Glomerular visceral epithelial cell (primary cell): ENCODE data around the gene EXOSC6.
"Not testable (repeated sequence)": the region's sequence is repeated elsewhere in the genome, so short reads cannot be mapped to it uniquely, and the experiment has no call there.

ENCODE experiments used
- DNase-seq: peaks from one replicate; pipeline ENCODE4 v3.0.0-alpha.2; 2016; ENCODE audit errors: extremely low spot score

Gene EXOSC6

DNA sequence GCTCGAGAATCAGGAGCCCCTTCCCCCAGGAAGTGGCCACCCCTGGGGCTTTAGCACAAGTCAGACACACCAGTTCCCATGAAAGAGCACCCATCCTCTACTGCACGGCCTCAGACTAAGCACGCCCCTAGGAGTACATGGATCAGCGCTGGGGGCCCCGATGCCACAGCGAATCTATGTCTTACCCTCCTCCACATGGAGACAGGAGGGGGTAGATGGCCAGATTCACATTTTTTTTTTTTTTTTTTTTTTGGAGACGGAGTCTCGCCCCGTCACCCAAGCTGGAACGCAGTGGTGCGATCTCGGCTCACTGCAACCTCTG, 3.2 kb upstream of the EXOSC6 start:
- DNase-seq, result no peak

DNA sequence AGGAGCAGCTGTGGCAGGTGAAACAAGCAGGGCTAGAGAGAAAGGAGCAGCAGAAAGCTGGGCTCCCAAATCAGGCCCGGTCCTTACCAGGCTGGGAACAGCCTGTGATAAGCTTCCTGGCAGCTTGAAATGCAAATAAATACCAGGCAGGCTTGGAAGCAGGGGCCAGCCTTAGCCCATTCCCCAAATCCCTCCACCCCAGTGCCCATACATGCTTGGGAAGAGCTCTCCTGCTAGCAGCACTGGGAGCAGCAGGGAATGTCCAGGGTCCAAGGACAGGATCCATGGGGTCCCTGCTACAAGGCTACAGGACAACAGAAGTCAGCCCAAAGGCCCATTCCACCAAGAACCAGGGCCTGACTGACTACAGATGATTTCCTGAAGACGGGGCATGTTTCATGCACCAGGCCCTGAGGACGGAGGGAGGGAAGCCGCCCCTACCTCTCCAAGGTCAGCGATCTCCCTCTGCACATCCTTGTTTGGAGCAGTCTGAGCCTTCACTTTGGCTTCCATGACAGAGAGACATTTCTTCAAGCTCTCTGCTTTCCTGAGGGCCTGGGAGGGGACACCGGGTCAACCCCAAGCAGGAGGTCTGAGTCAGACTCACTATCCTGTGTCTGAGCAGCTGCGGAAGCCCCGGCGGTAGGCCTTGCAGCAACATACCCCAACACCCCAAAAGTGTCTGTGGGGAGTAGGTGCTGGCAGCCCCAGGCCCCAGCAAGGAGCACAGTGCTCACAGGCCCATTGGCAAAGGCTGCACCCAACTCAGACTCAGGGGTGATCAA, 2.6 kb upstream of the EXOSC6 start:
- DNase-seq, result no peak

GRCh38 chr16:70253291-70254106, 1.8 kb upstream of the EXOSC6 start:
- DNase-seq, result peak; percentile 43

DNA sequence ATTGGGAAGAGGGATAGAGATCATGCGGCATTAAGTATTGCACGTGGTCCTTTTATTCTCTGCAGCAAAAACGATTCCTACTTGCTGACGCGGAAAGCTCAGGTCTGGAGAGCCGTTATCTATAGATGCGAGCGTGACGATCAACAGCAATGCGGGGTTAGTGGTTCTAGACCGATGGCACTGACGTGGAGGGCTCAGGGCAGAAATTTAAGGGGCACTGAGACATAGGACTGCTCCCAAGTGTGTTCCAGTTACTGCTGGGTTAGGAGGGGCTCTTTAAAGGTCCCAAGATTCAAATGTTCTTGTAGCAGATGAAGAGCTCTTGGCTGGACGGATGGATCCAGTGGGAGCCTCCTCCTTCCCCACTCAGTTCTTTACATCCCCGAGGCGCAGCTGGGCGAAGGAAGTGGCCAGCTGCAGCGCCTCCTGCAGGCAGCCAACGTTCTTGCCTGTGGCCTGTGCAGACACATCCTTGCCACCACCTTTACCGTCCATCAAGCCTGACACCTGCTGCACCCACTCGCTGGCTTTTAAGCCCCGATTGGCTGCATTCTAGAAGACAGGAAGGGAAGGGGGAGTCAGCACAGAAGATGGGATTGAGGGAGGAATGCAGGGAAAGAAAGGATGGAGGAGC, 732 bp upstream of the EXOSC6 start:
- no peak for DNase-seq

GRCh38 chr16:70250748-70251628, 752 bp downstream of the EXOSC6 start:
- DNase-seq, result peak; percentile 42

DNA sequence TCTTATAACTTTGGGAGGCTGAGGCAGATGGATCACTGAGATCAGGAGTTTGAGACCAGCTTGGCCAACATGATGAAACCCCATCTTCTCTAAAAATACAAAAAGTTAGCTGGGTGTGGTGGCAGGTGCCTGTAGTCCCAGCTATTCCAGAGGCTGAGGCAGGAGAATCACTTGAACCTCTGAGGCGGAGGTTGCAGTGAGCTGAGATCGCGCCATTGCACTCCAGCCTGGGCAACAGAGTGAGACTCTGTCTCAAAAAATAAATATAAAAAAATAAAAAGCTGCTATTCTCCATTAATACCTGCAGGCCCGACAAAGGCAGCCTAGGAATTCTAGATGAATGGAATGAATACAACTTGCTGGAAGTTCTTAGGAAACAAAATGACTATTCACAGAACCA, 2.0 kb downstream of the EXOSC6 start:
- not testable (repeated sequence) for DNase-seq

DNA sequence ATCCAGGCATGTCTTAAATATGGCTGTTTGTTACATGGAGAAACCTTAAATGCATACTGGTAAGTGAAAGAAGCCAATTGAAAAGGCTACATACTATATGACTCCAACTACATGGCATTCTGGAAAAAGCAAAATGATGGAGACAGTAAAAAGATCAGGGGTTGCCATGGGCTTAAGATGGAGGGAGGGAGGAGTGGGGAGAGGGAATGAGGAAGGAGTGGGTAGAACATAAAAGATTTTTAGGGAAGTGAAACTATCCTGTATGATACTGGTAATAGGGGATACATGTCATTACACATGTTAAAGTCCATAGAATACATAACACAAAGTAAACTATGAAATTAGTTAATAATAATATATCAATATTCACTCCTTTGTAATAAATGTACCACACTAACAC, 13.0 kb downstream of the EXOSC6 start:
- not testable (repeated sequence) for DNase-seq

DNA sequence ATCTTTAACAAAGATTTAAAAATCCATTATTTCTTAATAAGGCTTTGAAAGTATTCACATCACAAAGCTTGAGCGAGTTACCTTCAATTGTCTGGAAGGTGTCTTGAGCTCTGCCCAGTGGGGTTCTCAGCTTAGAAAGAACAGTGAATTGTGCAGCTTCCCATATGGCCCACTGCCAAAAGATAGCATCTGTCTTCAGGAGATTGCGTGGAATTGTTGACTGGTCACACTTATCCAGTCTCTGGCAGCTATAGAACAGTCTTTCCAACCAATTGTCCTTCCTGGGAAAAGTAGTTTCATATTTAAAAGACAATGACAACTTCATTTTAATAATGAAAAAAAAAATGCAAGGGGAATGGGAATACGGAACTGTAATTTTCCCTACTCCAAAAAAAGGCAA, 19.9 kb downstream of the EXOSC6 start:
- DNase-seq, result not testable (repeated sequence)

- DNase-seq, result not testable (repeated sequence)
Measured at GRCh38 chr16:70226024-70226423, 25.7 kb downstream of the EXOSC6 start.

GRCh38 chr16:70225430-70225829, 26.3 kb downstream of the EXOSC6 start:
- DNase-seq, result not testable (repeated sequence)

DNA sequence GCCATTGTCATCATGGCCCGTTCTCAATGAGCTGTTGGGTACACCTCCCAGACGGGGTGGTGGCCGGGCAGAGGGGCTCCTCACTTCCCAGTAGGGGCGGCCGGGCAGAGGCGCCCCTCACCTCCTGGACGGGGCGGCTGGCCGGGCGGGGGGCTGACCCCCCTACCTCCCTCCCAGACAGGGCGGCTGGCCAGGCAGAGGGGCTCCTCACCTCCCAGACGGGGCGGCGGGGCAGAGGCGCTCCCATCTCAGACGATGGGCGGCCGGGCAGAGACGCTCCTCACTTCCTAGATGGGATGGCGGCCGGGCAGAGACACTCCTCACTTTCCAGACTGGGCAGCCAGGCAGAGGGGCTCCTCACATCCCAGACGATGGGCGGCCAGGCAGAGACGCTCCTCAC, 27.1 kb downstream of the EXOSC6 start:
- not testable (repeated sequence) for DNase-seq

GRCh38 chr16:70223971-70224513, 27.7 kb downstream of the EXOSC6 start:
- not testable (repeated sequence) for DNase-seq

GRCh38 chr16:70223216-70223615, 28.5 kb downstream of the EXOSC6 start:
- DNase-seq, result not testable (repeated sequence)

GRCh38 chr16:70222574-70222973, 29.2 kb downstream of the EXOSC6 start:
- not testable (repeated sequence) for DNase-seq

- not testable (repeated sequence) for DNase-seq
Measured at GRCh38 chr16:70218586-70218985, 33.2 kb downstream of the EXOSC6 start.

DNA sequence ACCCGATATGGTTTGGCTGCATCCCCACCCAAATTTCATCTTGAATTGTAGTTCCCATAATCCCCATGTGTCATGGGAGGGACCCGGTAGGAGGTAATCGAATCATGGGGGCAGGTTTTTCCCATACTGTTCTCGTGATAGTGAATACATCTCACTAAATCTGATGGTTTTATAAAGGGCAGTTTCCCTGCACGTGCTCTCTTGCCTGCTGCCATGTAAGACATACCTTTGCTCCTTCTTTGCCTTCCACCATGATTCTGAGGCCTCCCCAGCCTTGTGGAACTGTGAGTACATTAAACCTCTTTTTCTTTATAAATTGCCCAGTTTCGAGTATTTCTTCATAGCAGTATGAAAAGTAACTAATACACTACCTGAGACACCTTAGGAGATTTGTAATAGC, 45.4 kb downstream of the EXOSC6 start:
- DNase-seq, result not testable (repeated sequence)

GRCh38 chr16:70204668-70205405, 46.9 kb downstream of the EXOSC6 start:
- DNase-seq, result not testable (repeated sequence)

DNA sequence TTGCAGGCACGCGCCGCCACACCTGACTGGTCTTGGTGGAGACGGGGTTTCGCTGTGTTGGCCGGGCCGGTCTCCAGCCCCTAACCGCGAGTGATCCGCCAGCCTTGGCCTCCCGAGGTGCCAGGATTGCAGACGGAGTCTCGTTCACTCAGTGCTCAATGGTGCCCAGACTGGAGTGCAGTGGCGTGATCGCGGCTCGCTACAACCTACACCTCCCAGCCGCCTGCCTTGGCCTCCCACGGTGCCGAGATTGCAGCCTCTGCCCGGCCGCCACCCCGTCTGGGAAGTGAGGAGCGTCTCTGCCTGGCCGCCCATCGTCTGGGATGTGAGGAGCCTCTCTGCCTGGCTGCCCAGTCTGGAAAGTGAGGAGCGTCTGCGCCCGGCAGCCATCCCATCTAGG, 47.7 kb downstream of the EXOSC6 start:
- DNase-seq, result not testable (repeated sequence)

DNA sequence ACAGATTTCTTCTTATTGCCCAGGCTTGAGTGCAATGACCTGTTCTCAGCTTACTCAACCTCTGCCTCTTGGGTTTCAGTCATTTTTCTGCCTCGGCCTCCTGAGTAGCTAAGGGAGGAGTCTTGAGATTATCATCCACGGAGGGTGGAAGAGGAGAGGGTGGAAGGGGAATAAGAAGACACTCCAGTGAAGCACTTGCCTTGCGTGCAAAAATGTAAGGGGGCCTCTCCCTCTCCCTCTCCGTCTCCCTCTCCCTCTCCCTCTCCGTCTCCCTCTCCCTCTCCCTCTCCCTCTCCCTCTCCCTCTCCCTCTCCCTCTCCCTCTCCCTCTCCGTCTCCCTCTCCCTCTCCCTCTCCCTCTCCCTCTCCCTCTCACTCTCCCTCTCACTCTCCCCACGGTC, 48.2 kb downstream of the EXOSC6 start:
- DNase-seq, result not testable (repeated sequence)

DNA sequence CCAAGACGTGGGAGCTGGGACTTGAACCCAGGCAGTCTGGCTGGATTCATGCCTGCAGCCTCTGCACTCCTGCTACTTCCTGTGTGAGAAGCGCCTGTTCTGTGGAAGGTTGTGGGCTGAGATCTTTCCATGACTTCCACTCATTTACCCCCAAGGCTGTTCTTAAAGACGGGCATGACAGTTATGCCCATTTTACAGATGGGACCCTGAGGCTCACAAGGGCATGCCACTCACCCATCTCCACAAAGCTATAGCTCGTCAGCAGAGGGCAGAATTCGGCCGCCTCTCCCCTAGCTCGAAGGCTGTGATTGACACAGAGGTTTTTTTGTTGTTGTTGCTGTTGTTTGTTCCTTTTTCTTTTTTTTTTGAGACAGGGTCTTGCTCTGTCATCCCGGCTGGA, 51.7 kb downstream of the EXOSC6 start:
- not testable (repeated sequence) for DNase-seq
